ENCODE results near the gene SLC35D1.

Gene SLC35D1

GRCh38 chr1:67043366-67043765 lies 10.6 kb downstream of the SLC35D1 start:
- Histone ChIP-seq H3K9me3 (ENCODE audit: low read length) (no peaks in the 10 kb centered on the region), H3K27me3 (ENCODE audit: control insufficient read depth in 1 of 2, insufficient read depth in 2 of 2, low read length in 2 of 2) (no peaks in the 10 kb centered on the region), H3K4me3 (ENCODE audit: low read depth in 1 of 2, low read length in 2 of 2) (no peak overlapping the region), H3K36me3 (ENCODE audit: insufficient read depth, low read length) (peaks cover 60% of the 10 kb centered on the region), H3K9ac (ENCODE audit: low read length) (no peak overlapping the region), H3K27ac (ENCODE audit: low read depth, low read length) (no peak overlapping the region), H3K4me1 (ENCODE audit: insufficient read depth, low read length) (peaks cover 12% of the 10 kb centered on the region)

GRCh38 chr1:67041841-67042503 lies 12.0 kb downstream of the SLC35D1 start:
- Histone ChIP-seq H3K9me3 (ENCODE audit: low read length) (no peaks in the 10 kb centered on the region), H3K27ac (ENCODE audit: low read depth, low read length) (no peak overlapping the region), H3K4me3 (ENCODE audit: low read depth in 1 of 2, low read length in 2 of 2) (no peak overlapping the region), H3K27me3 (ENCODE audit: control insufficient read depth in 1 of 2, insufficient read depth in 2 of 2, low read length in 2 of 2) (no peaks in the 10 kb centered on the region), H3K4me1 (ENCODE audit: insufficient read depth, low read length) (peaks cover 12% of the 10 kb centered on the region), H3K36me3 (ENCODE audit: insufficient read depth, low read length) (peaks cover 60% of the 10 kb centered on the region), H3K9ac (ENCODE audit: low read length) (no peak overlapping the region)

- Histone ChIP-seq H3K36me3 (ENCODE audit: insufficient read depth, low read length) (peaks cover 55% of the 10 kb centered on the region), H3K27ac (ENCODE audit: low read depth, low read length) (no peak overlapping the region), H3K9ac (ENCODE audit: low read length) (no peak overlapping the region), H3K4me1 (ENCODE audit: insufficient read depth, low read length) (peaks cover 12% of the 10 kb centered on the region), H3K27me3 (ENCODE audit: control insufficient read depth in 1 of 2, insufficient read depth in 2 of 2, low read length in 2 of 2) (no peaks in the 10 kb centered on the region), H3K9me3 (ENCODE audit: low read length) (no peaks in the 10 kb centered on the region), H3K4me3 (ENCODE audit: low read depth in 1 of 2, low read length in 2 of 2) (no peak overlapping the region)
These were observed 13.5 kb downstream of the SLC35D1 start for GRCh38 chr1:67040405-67040804.

- Histone ChIP-seq H3K27me3 (ENCODE audit: control insufficient read depth in 1 of 2, insufficient read depth in 2 of 2, low read length in 2 of 2) (no peaks in the 10 kb centered on the region), H3K9me3 (ENCODE audit: low read length) (no peaks in the 10 kb centered on the region), H3K27ac (ENCODE audit: low read depth, low read length) (no peak overlapping the region), H3K36me3 (ENCODE audit: insufficient read depth, low read length) (peaks cover 5% of the 10 kb centered on the region), H3K4me1 (ENCODE audit: insufficient read depth, low read length) (peaks cover 18% of the 10 kb centered on the region), H3K9ac (ENCODE audit: low read length) (no peak overlapping the region), H3K4me3 (ENCODE audit: low read depth in 1 of 2, low read length in 2 of 2) (no peak overlapping the region)
These were observed 22.1 kb downstream of the SLC35D1 start for GRCh38 chr1:67031859-67032247.

- Histone ChIP-seq H3K9ac (ENCODE audit: low read length) (no peak overlapping the region), H3K9me3 (ENCODE audit: low read length) (no peaks in the 10 kb centered on the region), H3K36me3 (ENCODE audit: insufficient read depth, low read length) (no peaks in the 10 kb centered on the region), H3K4me1 (ENCODE audit: insufficient read depth, low read length) (peaks cover 18% of the 10 kb centered on the region), H3K27ac (ENCODE audit: low read depth, low read length) (no peak overlapping the region), H3K27me3 (ENCODE audit: control insufficient read depth in 1 of 2, insufficient read depth in 2 of 2, low read length in 2 of 2) (no peaks in the 10 kb centered on the region), H3K4me3 (ENCODE audit: low read depth in 1 of 2, low read length in 2 of 2) (no peak overlapping the region)
These were observed 22.7 kb downstream of the SLC35D1 start for GRCh38 chr1:67031121-67031858.

GRCh38 chr1:67029472-67029871 lies 24.5 kb downstream of the SLC35D1 start:
- H3K9ac ChIP-seq (ENCODE audit: low read length), result no peak overlapping the region
- H3K9me3 ChIP-seq (ENCODE audit: low read length), result no peaks in the 10 kb centered on the region
- H3K27ac ChIP-seq (ENCODE audit: low read depth, low read length), result no peak overlapping the region
- H3K4me3 ChIP-seq (ENCODE audit: low read depth in 1 of 2, low read length in 2 of 2), result no peak overlapping the region
- H3K4me1 ChIP-seq (ENCODE audit: insufficient read depth, low read length), result peaks cover 18% of the 10 kb centered on the region
- no peaks in the 10 kb centered on the region for H3K36me3 ChIP-seq (ENCODE audit: insufficient read depth, low read length)
- no peaks in the 10 kb centered on the region for H3K27me3 ChIP-seq (ENCODE audit: control insufficient read depth in 1 of 2, insufficient read depth in 2 of 2, low read length in 2 of 2)

- no peaks in the 10 kb centered on the region for H3K36me3 ChIP-seq (ENCODE audit: insufficient read depth, low read length)
- no peak overlapping the region for H3K27ac ChIP-seq (ENCODE audit: low read depth, low read length)
- H3K4me1 ChIP-seq (ENCODE audit: insufficient read depth, low read length), result peaks cover 44% of the 10 kb centered on the region
- H3K9ac ChIP-seq (ENCODE audit: low read length), result no peak overlapping the region
- no peak overlapping the region for H3K4me3 ChIP-seq (ENCODE audit: low read depth in 1 of 2, low read length in 2 of 2)
- H3K9me3 ChIP-seq (ENCODE audit: low read length), result no peaks in the 10 kb centered on the region
- H3K27me3 ChIP-seq (ENCODE audit: control insufficient read depth in 1 of 2, insufficient read depth in 2 of 2, low read length in 2 of 2), result no peaks in the 10 kb centered on the region
These were observed 33.2 kb downstream of the SLC35D1 start for GRCh38 chr1:67020765-67021164.

GRCh38 chr1:67020304-67020703 lies 33.6 kb downstream of the SLC35D1 start:
- peaks cover 44% of the 10 kb centered on the region for H3K4me1 ChIP-seq (ENCODE audit: insufficient read depth, low read length)
- H3K27me3 ChIP-seq (ENCODE audit: control insufficient read depth in 1 of 2, insufficient read depth in 2 of 2, low read length in 2 of 2), result no peaks in the 10 kb centered on the region
- H3K9me3 ChIP-seq (ENCODE audit: low read length), result no peaks in the 10 kb centered on the region
- no peak overlapping the region for H3K4me3 ChIP-seq (ENCODE audit: low read depth in 1 of 2, low read length in 2 of 2)
- H3K36me3 ChIP-seq (ENCODE audit: insufficient read depth, low read length), result no peaks in the 10 kb centered on the region
- no peak overlapping the region for H3K9ac ChIP-seq (ENCODE audit: low read length)
- peak overlapping the region; percentile 29 for H3K27ac ChIP-seq (ENCODE audit: low read depth, low read length)

GRCh38 chr1:67019600-67020136 lies 34.3 kb downstream of the SLC35D1 start:
- no peak overlapping the region for H3K4me3 ChIP-seq (ENCODE audit: low read depth in 1 of 2, low read length in 2 of 2)
- no peaks in the 10 kb centered on the region for H3K27me3 ChIP-seq (ENCODE audit: control insufficient read depth in 1 of 2, insufficient read depth in 2 of 2, low read length in 2 of 2)
- H3K9ac ChIP-seq (ENCODE audit: low read length), result no peak overlapping the region
- H3K27ac ChIP-seq (ENCODE audit: low read depth, low read length), result peak overlapping the region; percentile 59
- peaks cover 44% of the 10 kb centered on the region for H3K4me1 ChIP-seq (ENCODE audit: insufficient read depth, low read length)
- no peaks in the 10 kb centered on the region for H3K36me3 ChIP-seq (ENCODE audit: insufficient read depth, low read length)
- no peaks in the 10 kb centered on the region for H3K9me3 ChIP-seq (ENCODE audit: low read length)

- Histone ChIP-seq H3K27ac (ENCODE audit: low read depth, low read length) (peak overlapping the region; percentile 59), H3K36me3 (ENCODE audit: insufficient read depth, low read length) (no peaks in the 10 kb centered on the region), H3K4me3 (ENCODE audit: low read depth in 1 of 2, low read length in 2 of 2) (no peak overlapping the region), H3K9ac (ENCODE audit: low read length) (no peak overlapping the region), H3K27me3 (ENCODE audit: control insufficient read depth in 1 of 2, insufficient read depth in 2 of 2, low read length in 2 of 2) (no peaks in the 10 kb centered on the region), H3K4me1 (ENCODE audit: insufficient read depth, low read length) (peaks cover 44% of the 10 kb centered on the region), H3K9me3 (ENCODE audit: low read length) (no peaks in the 10 kb centered on the region)
These were observed 34.8 kb downstream of the SLC35D1 start for GRCh38 chr1:67019121-67019520.

GRCh38 chr1:67018574-67018973 lies 35.4 kb downstream of the SLC35D1 start:
- Histone ChIP-seq H3K4me3 (ENCODE audit: low read depth in 1 of 2, low read length in 2 of 2) (no peak overlapping the region), H3K4me1 (ENCODE audit: insufficient read depth, low read length) (peaks cover 44% of the 10 kb centered on the region), H3K27me3 (ENCODE audit: control insufficient read depth in 1 of 2, insufficient read depth in 2 of 2, low read length in 2 of 2) (no peaks in the 10 kb centered on the region), H3K27ac (ENCODE audit: low read depth, low read length) (no peak overlapping the region), H3K9ac (ENCODE audit: low read length) (no peak overlapping the region), H3K9me3 (ENCODE audit: low read length) (no peaks in the 10 kb centered on the region), H3K36me3 (ENCODE audit: insufficient read depth, low read length) (no peaks in the 10 kb centered on the region)
